ENCODE results near the gene CYP26B1.

DNA sequence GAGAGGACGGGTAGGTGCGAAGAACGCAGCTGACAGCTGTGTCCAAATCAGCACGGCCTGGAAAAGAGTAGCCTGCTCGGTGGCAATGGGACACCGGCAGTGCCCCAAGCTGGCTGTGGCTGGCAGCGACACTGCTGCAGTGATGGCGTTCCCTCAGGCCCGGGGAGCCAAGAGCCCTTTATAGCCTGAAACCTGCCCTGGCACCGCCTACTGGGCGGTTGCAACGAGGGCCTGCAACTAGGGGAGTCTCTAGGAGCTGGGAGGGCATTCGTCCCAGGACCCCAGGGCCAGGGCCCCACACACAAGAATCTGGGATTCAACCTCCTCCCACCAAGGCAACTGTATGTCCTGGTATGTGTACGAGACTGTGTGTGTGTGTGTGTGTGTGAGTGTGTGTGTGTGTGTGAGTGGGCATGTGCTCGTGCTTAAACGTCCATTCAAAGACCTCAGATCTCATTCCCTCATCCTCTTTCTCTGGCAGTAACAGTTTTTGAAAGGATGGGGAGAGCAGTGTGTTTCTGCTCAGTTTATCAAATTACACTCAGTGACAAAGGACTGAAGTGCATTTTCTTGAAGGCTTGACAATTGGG lies 6.8 kb upstream of the CYP26B1 start:
- TF ChIP-seq CTCF (IDR thresholded peaks at IDR 0.05; ENCODE audit: extremely low read depth in 1 of 2, insufficient read depth in 1 of 2, low read depth in 1 of 2, low read length in 2 of 2) (no peak), POLR2AphosphoS5 (IDR thresholded peaks at IDR 0.05; ENCODE audit: insufficient read depth, low read depth, low read length) (no peak), MAX (IDR thresholded peaks at IDR 0.05; ENCODE audit: insufficient read depth, insufficient read length) (no peak), POLR2A (IDR thresholded peaks at IDR 0.05; ENCODE audit: low read depth, low read length) (no peak), MYC (IDR thresholded peaks at IDR 0.05; ENCODE audit: low read depth, low read length) (no peak), EZH2 (IDR thresholded peaks at IDR 0.05; ENCODE audit: borderline replicate concordance, low read depth, low read length, severe bottlenecking) (no peak), FOS (IDR thresholded peaks at IDR 0.05; ENCODE audit: borderline replicate concordance, insufficient read depth, low read length) (no peak)
